Hematopoietic multipotent progenitor cell (in vitro differentiated cells): ENCODE data around the gene CX3CL1. TPM values are rescaled to one million over a fixed set of nuclear protein-coding genes. Genes with fewer than 3 reads are reported as not detected.

Experiments
- DNase-seq, 3 donors: peaks; one replicate each; pipeline ENCODE4 v3.0.0-alpha.2; 2011 to 2015; ENCODE audit warnings: low read depth in 2 of 3, low spot score in 2 of 3
- small RNA-seq: library from RNA; depleted of rRNA; stranded (forward); fragments of <200 nt; gene quantifications from one replicate; pipeline ENCODE3, GENCODE V24; 2012
- total RNA-seq: library from RNA; depleted of rRNA; stranded (reverse); fragments of >200 nt; gene quantifications from one replicate; pipeline ENCODE4 v1.2.3, GENCODE V29; 2012

Gene CX3CL1
- total RNA-seq, 1 donor: under 0.01 TPM

DNA sequence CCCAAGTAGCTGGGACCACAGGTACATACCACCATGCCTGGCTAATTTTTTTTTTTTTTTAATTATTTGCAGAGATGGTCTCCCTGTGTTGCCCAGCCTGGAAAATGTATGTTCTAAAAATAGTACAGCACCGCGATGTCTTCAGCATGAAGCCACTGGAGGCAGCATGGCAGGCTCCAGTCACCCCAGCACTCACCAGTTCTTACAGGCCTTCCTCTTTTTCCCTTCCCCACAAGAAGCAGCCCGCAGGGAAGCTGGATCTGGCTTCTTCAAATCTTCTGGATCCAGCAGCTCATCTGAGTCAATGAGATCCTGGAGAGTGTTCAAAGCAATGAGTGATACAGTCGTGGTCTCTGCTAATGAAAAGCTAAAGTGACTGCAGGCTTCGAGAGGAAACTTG is 58.7 kb downstream of the CX3CL1 start:
- DNase-seq: no peak

DNA sequence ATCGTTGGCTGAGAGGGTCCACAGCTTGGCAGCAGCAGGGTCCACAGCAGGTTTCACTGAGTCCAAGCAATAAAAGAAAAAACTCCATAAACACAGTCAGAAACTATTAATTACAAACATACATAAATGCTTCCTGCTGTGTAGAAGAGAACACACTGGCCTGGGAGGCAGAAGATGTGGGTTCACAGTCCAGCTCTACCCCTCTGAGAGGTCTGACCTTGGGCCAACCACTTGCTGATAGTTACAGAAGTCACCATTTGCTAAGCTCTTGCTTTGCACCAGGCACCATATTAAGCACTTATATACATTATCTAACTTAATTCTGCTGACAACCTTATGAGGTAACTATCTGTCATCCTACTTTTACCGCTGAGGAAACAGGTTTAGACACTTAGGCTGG is 60.2 kb downstream of the CX3CL1 start:
- no peak for DNase-seq

DNA sequence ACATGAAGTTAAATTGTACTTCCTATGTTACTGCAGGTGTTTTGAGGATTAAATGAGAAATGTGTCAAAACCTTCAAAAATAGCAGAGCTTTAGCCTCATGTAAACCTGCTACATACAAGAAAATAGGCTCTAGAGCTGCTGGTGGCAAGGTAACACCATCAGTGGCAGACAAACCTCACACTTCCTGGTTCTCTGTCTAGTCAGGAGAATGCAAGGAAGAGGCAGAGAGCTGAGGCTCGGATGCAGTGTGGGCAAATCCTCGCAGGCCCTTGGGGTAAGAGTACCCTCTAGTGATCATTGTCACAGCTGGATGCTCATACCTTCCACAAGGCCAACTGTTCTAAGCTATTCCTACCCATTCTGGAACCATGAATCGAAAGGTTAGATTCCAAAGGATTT is 60.7 kb downstream of the CX3CL1 start:
- no peak for DNase-seq

DNA sequence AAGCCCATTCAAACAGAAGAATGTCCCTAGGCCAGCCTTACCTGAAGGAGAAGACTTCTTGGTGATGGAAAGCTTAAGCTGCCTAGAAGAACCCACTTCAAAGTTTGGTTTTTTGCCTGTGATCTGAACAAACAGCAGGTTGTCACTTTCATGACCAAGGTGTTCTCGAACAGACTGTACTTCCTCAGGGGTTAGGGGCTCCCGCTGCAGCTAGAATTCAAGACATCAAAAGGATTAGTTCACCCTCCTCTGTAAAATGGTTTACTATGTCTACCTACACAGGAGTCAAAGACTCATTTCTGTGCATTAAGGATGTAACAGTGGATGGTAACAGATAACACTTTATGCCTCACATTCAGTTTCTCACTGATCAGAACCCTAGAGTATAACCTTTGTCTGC is 61.7 kb downstream of the CX3CL1 start:
- DNase-seq: no peak

Small RNA genes within 50 kb of the gene (small RNA-seq; reads per million reads assigned to genes)
- gene AC108081.1: not detected

Other genes starting within 250 kb of the CX3CL1 start
- 48.5 TPM for gene PSME3IP1, start 186.5 kb upstream of the CX3CL1 start, total RNA-seq
- 28.3 TPM for gene RSPRY1, start 186.2 kb upstream of the CX3CL1 start, total RNA-seq
- gene ARL2BP, start 127.2 kb upstream of the CX3CL1 start, total RNA-seq: 57.4 TPM
- 0.27 TPM for gene PLLP, start 87.8 kb upstream of the CX3CL1 start, total RNA-seq
- not detected for gene CCL22, start 13.7 kb upstream of the CX3CL1 start, total RNA-seq
- gene CCL17, start 32.3 kb downstream of the CX3CL1 start, total RNA-seq: not detected
- gene CIAPIN1, start 74.9 kb downstream of the CX3CL1 start, total RNA-seq: 33.4 TPM
- 52.0 TPM for gene COQ9, start 75.0 kb downstream of the CX3CL1 start, total RNA-seq
- gene POLR2C, start 90.2 kb downstream of the CX3CL1 start, total RNA-seq: 126 TPM
- 17.0 TPM for gene DOK4, start 114.0 kb downstream of the CX3CL1 start, total RNA-seq
- 30.4 TPM for gene CCDC102A, start 164.1 kb downstream of the CX3CL1 start, total RNA-seq
- 15.9 TPM for gene ADGRG5, start 170.2 kb downstream of the CX3CL1 start, total RNA-seq